SK-N-MC (cell line): ENCODE data around the gene AFDN.

Source experiments
- EZH2 ChIP-seq: fragments of 200-600 bp; sonication (generic); IDR thresholded peaks from one replicate; pipeline ENCODE4 v1.6.1; 2017; ENCODE audit warnings: antibody characterized with exemption
- POLR2AphosphoS5 ChIP-seq: IDR thresholded peaks from 2 replicates; pipeline ENCODE4 v1.6.1; 2012; ENCODE audit warnings: mild to moderate bottlenecking, low read depth, low read length, borderline replicate concordance

- TF ChIP-seq EZH2, result no peak
- no peak for TF ChIP-seq POLR2AphosphoS5
Measured at GRCh38 chr6:167907837-167908681, 81.3 kb downstream of the AFDN start.
